ENCODE data around the gene PTPRN2.
"Not testable (repeated sequence)": the region's sequence is repeated elsewhere in the genome, so short reads cannot be mapped to it uniquely, and the experiment has no call there.

- TF ChIP-seq CTCF (IDR thresholded peaks at IDR 0.05; ENCODE audit: low read depth, low read length); POLR2A (IDR thresholded peaks at IDR 0.05; ENCODE audit: extremely low read depth, insufficient read length): not testable (repeated sequence)
Observed at GRCh38 chr7:157777194-157777762, 810.3 kb downstream of the PTPRN2 start.
